Activated naive CD4-positive, alpha-beta T cell treated with Interleukin-2 at 50 U/mL for 16 hours (primary cell): Measurements from ENCODE around the gene TMEM238L.

Experiments
- DNase-seq: peaks from one replicate; pipeline ENCODE4 v3.0.0-alpha.2; 2020

Gene TMEM238L

DNA sequence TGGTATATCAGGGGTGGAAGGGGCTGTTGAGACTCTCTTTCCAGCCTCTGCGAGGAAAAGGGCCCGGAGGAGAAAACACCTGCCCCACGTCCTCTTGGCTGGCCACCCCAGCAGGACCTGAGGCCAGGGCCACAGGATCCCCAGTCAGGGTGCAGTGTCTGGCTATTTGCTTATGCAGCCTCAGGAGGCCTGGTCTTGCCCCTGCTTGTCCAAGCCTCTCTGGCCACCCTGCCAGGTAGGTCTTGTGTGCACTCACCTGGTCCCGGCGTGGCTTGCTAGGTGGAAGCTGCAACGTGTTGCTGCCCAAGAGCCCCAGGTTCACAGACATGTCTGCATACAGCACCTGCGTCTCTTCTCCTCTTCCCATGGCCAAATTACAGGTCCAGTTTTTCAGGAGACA, 549 bp downstream of the TMEM238L start:
- no peak for DNase-seq

GRCh38 chr17:10802496-10803284, 1.2 kb downstream of the TMEM238L start:
- DNase-seq: no peak

GRCh38 chr17:10799407-10799806, 4.5 kb downstream of the TMEM238L start:
- DNase-seq: no peak

GRCh38 chr17:10798910-10799309, 5.0 kb downstream of the TMEM238L start:
- no peak for DNase-seq

- DNase-seq: no peak
These were observed 5.6 kb downstream of the TMEM238L start for GRCh38 chr17:10798332-10798749.

- DNase-seq: no peak
These were observed 6.2 kb downstream of the TMEM238L start for GRCh38 chr17:10797476-10798328.

DNA sequence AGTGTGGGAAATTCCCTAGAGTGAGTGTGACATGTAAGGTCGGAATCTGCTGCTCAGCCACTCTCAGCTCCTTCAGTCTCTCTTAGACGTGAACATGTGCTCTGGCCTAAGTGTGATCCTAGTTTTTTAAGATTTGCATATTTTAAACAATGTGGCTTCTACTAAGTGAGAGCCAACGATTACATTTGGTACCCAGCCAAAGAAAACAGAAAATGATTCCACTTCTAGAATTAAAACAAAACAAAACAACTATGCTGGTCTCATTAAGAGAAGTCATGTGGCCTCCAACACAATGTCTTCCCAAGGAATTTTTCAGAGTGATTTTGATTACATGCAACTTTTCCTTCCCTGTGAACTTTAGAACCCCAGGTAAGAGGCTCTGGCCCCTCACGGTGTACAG, 10.1 kb downstream of the TMEM238L start:
- no peak for DNase-seq

DNA sequence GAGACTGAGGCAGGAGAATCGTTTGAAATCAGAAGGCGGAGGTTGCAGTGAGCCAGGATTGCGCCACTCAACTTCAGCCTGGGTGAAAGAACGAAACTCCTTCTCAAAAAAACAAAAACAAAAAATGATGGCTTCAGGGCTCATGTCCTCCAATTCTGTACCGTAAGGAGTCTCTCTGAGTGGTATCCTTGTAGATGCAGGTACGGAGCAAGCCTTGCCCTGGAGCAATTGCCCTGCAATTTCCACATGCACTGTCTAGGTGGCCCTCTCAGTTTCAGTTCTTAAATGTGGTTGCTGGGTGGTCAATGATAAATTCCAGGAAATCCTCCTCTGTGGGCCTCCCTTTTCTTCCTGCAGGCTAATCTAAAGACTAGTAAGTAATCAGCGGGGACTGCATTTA, 10.6 kb downstream of the TMEM238L start:
- DNase-seq: no peak

DNA sequence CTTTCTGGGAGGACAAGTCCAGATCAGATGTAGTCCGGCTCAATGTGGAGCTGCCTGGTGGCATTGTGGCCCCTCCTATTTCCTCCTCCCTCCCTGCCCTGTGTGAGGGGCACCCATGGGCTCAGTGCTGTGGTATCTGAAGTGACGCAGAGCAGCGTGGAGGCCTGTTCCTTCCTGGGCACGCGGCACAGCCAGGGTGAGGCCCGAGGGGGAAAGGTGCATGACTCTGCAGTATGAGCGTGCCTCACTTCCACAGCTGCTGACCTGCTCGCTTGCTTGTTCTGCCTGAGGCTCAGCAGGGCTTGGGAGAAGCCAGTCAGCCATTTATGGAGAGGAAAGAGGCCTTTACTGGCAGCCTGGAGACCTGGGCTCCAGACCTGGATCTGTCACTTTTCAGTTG, 11.7 kb downstream of the TMEM238L start:
- no peak for DNase-seq

DNA sequence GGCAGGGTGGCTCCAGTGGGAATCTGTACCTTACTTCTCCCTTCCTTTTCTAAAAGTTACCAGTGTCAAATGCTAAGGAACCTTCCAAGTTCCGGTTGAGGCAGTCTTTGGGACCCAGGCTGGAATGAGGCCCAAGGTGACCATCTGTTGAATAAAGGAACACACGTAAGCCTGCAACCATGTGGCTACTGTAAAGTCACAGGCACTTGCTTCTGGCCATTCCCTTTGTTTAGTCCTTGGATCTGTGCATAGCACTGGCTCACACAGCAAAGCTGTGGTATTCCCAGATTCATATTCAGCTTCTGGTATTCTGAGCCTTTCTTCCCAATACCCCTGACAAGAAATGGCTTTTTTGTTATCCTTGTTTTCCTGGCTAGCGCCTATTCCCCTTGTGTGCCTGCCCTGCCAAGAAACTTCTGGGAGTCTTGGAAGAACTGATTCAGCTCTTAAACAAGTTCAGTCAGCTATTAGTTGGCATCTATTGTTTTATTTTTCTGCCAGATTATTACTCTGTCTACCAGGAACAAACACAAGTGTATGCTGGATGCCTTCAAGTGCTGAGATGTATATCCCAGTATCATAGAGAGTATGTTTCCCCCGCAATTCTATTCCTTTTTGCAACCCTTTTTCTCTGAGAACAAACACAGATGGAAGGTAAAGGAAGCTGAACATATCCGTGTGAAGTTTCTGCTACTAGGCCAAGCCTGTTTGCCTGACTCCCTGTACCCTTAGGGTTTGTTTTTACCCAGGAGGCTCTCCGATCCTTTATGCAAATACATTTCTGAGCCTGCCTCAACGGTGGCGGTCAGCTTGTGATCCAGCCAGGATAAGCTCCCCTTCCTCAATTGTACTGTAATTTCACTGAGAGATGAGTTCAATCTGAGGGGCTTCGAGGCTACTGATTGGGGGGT, 13.2 kb downstream of the TMEM238L start:
- no peak for DNase-seq

GRCh38 chr17:10789694-10790271, 14.1 kb downstream of the TMEM238L start:
- no peak for DNase-seq

DNA sequence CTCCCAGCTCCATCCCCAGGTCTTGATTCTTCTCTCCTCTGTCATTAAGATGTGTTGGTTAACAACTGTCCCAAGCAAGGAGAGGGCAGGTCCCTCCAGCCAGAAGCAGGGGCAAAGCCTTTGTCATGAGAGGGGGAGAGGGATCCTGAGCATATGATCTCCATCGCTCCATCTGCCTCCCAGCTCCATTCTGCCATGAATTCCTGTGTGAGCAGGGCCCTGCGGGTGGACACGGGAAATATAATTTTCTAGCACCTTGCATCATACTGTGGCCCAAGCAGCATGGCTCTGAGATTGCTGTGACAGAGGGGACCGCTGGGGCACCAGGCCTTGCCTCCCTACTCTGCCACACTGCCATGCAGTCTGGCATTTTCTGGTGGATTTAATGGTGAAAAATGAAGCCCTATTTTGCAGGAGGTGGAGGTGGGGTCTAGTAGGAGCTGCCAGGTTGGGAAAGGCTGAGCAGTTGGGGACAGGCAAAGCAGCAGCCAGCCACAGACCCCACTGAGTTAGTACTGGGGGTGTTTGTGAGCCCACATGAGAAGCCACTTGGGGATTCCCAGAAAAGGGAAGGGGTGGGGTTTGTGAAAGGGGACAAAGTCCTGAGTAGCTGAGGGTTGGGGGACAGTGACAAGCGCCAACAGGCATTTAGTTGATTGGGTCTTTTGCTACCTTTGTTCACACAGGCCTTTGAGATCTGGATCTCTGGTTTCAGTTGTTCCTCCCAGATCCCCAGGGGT, 16.4 kb downstream of the TMEM238L start:
- no peak for DNase-seq

- no peak for DNase-seq
These were observed 18.6 kb downstream of the TMEM238L start for GRCh38 chr17:10785295-10785694.

- DNase-seq: no peak
These were observed 24.3 kb downstream of the TMEM238L start for GRCh38 chr17:10779609-10780008.

DNA sequence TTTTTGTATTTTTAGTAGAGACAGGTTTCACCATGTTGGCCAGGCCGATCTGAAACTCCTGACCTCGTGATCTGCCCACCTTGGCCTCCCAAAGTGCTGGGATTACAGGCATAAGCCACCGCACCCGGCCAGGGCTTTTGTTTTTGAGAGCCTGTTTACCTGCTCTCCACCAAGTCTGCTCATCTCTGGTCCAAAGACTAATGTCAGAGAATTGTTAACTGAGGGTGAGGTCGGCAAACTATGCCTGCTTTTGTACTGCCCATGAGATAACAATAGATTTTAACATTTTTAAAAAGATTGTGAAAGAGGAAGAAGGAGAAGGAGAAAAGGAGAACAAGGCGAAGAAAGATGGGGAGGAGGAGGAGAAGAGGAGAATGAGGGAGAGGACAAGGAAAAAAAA, 26.0 kb downstream of the TMEM238L start:
- DNase-seq: no peak

DNA sequence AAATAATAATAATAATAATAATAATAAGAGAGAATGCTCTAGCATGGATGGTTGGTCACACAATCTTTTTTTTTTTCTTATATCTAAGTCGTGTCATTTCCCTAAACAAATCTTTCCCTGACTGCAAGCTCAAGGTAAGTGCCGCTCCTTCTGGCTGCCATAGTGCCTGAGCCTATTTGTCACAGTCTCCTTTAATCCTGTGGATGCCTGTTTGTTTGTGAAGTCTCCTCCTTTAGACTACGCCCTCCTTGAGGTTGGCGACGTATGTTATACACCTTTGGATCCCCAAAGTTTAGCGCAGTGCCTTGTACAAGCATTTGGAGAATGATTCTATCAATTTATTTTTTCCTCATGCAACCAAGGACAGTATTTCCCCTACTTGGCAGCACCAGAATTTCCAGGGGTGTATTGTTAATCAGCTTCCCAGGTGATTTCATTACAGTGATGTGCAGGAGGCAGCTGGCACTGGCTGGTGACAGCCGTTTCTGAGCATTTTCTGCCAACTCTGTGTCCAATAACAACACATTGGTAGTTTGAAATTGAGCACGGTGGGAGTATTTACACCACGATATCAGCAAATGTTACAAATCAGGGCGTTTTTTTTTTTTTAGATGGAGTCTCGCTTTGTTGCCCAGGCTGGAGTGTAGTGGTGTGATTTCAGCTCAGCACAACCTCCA, 26.6 kb downstream of the TMEM238L start:
- no peak for DNase-seq

DNA sequence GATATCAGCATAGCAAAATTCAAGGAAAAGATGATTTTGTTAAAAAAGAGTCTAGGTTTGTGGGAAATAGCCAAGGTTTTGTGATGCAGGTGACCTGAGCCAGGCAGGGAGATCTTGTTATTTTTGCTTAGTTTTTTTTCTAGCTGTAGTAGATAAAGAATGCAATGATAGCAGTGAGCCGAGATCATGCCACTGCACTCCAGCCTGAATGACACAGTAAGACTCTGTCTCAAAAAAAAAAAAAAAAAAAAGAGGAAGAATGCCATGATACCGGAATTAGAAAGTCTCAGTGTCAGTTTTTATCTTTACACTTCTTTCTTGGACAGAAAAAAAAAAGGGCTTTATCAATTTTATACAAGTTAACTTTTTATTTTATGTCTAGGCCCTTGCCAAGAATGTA, 27.5 kb downstream of the TMEM238L start:
- DNase-seq: no peak

DNA sequence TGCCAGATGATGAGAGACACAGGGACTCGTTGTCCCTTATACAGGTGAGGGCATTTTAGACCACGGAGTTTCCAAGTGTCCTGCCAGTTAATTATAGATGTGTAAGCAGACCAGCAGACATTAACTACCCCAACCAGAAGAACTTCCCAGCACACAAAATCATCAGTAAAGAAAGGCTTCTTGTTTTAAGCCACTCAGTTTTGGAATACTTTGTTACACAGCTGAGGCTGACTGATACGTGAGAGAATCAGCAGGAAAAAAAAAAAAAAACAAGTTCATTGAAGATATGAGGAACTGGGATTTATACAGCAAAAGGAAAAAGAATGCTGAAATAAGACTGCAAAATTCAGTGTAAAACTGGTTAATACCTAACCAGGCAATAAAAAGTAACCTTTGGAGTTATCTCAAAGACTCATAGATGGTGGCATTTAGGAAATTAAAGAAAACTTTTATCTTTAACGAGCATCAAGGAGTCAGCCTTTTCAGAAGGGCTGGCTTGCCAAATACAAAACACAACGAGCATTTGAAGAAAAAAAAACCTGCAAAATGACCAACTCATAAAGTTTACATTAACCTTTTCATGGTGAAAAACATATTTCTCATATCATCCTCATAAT, 28.1 kb downstream of the TMEM238L start:
- DNase-seq: no peak

- DNase-seq: no peak
These were observed 28.8 kb downstream of the TMEM238L start for GRCh38 chr17:10775058-10775457.

- DNase-seq: no peak
These were observed 30.5 kb downstream of the TMEM238L start for GRCh38 chr17:10773391-10773790.
